Spinal cord (tissue), 10 donors: ENCODE results near the gene SLC25A24. TPM values are rescaled to one million over a fixed set of nuclear protein-coding genes. Genes with fewer than 3 reads are reported as not detected.

Experiments used
- DNase-seq, 6 donors: peaks; one replicate each; pipeline versions ENCODE4 v3.0.0 to v3.0.0-alpha.2; 2013 to 2015; ENCODE audit warnings: low spot score in 6 of 6, low read depth in 4 of 6
- H3K27ac ChIP-seq: one replicate; pipeline ENCODE4 v1.5.1; 2013; ENCODE audit warnings: low read depth, low read length, control low read depth
- H3K27me3 ChIP-seq: one replicate; pipeline ENCODE4 v1.6.1; 2013; ENCODE audit warnings: low read length; ENCODE audit not compliant: control insufficient read depth, insufficient read depth
- H3K36me3 ChIP-seq: one replicate; pipeline ENCODE4 v1.6.1; 2013; ENCODE audit warnings: low read length; ENCODE audit not compliant: control insufficient read depth, insufficient read depth
- H3K4me1 ChIP-seq: one replicate; pipeline ENCODE4 v1.6.1; 2013; ENCODE audit warnings: low read length; ENCODE audit not compliant: control insufficient read depth, insufficient read depth
- H3K4me3 ChIP-seq: one replicate; pipeline ENCODE4 v1.5.1; 2013; ENCODE audit warnings: low read depth, low read length, control low read depth
- H3K9me3 ChIP-seq: one replicate; pipeline ENCODE4 v1.6.1; 2013; ENCODE audit warnings: low read length; ENCODE audit not compliant: control insufficient read depth, insufficient read depth
- WGBS: methylation state at CpG from one replicate; pipeline ENCODE4 v1.1.5; 2013; ENCODE audit warnings: missing lambda C conversion rate; ENCODE audit not compliant: insufficient coverage; 5-methylcytosine and 5-hydroxymethylcytosine counted together
- polyA plus RNA-seq, 2 donors: library from polyadenylated mRNA; unstranded; fragments of 120-200 nt; gene quantifications; one replicate each; pipeline ENCODE4 v1.2.1, GENCODE V29; 2013; ENCODE audit not compliant: insufficient read length in 2 of 2
- total RNA-seq, 2 donors: library from RNA; depleted of rRNA in 1 of 2; stranded (reverse); fragments of 120-200 nt in 1 of 2; fragments of >200 nt in 1 of 2; gene quantifications; one replicate each; pipeline versions ENCODE4 v1.2.3 to v1.2.4, GENCODE V29; 2013 to 2014
- donor health status: healthy.

Gene SLC25A24
- total and polyA plus RNA-seq, 4 donors = 10.7 to 34.8 (median 20.7) TPM

DNA sequence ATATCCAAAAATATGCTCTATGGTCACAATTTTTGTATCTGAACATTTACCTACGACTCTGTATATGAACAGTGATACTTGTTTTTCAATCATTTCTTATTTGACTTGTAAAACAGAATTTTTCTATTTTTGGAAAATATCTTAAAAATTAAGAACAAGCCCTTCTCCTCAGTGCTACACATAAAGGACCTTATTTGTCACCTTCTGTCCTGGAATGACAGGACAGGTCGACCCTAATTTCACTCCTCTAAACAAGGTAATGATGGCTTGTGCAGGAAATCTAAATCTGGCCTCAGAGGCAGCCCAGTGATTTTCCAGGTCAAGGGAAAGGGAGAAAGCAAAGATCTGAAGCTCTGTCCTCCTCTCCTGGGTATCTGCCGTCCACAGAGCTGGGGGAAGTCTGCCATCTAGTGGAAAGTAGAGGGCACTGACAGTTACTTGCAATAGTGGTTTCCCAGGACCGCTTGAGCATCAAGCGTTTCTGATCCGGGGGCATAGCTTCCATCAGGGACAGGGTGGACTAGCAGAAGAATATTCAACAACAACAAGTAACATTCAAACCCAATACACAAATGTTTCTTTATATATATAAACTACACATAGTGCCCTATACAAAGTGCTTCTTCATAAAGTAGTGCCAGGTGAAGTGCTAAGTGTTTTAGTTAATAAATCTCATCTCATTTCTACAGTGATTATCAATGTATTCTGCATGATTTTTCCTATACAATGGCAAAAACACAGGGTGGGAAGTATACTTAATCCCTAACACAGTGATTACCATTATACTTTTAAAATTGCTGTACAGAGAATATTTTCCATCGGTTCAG is 74.6 kb downstream of the SLC25A24 start:
- Histone ChIP-seq H3K27me3 (no peaks in the 10 kb centered on the region), H3K4me3 (no peak overlapping the region), H3K4me1 (peaks cover 8% of the 10 kb centered on the region), H3K36me3 (no peaks in the 10 kb centered on the region), H3K9me3 (no peaks in the 10 kb centered on the region), H3K27ac (no peak overlapping the region)
- 7% methylated on average over 3 of the region's 7 CpGs for WGBS
- peak; percentile 67 to 96 (median 82) for DNase-seq

DNA sequence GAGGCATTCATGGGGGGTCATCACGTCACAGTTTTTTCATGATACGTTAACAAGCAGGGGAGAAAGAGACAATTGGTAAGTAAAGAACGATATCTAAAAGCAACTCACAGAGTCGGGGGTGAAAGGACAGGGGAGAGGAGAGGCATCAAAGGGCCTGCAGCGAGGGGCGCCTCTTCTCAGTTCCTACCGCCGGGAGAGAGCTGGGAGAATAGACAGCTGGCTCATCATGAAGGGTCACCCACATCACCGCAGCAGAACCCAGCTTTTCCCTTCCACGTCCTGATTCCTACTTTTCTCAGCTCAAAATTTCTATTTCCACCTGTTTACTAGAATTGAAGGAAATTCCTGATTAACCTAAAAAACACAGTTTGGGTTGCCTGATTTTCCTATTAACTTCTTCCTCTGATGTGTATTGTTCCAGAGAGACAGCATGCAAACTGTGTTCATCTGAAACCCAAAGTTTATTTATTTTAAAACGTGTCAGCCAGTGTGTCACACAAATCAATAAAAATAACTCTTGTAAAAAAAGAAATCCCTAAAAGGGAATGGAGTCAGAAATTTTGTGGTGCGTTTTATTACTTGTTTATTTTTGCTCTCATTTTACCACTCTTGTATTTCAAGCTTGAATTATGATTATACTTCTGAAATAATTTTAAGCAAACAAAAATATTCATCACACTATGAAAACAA is 75.4 kb downstream of the SLC25A24 start:
- Histone ChIP-seq H3K27me3 (no peaks in the 10 kb centered on the region), H3K36me3 (no peaks in the 10 kb centered on the region), H3K4me1 (peaks cover 8% of the 10 kb centered on the region), H3K27ac (no peak overlapping the region), H3K4me3 (no peak overlapping the region), H3K9me3 (no peaks in the 10 kb centered on the region)
- WGBS = 60% methylated on average over 8 of the region's 12 CpGs
- DNase-seq = no peak

DNA sequence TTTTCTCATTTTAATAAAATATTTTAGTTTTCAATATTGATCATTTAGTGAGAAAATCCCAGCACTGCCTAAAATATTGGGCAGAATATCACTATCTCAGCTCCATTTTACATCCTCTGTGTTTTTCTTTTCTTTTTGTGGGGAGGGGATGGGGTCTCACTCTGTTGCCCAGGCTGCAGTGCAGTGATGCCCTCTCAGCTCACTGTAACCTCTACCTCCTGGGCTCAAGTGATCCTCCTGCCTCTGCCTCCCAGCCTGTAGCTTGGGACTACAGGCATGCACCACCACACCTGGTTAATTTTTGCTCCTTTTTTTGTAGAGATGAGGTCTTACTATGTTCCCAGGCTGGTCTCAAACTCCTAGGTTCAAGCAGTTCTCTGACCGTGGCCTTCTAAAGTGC is 76.1 kb downstream of the SLC25A24 start:
- no peaks in the 10 kb centered on the region for H3K27me3 ChIP-seq
- H3K4me1 ChIP-seq = peaks cover 8% of the 10 kb centered on the region
- H3K9me3 ChIP-seq = no peaks in the 10 kb centered on the region
- 100% methylated on average over 1 of the region's 1 CpG for WGBS
- no peak overlapping the region for H3K27ac ChIP-seq
- no peak for DNase-seq
- no peaks in the 10 kb centered on the region for H3K36me3 ChIP-seq
- H3K4me3 ChIP-seq = no peak overlapping the region

DNA sequence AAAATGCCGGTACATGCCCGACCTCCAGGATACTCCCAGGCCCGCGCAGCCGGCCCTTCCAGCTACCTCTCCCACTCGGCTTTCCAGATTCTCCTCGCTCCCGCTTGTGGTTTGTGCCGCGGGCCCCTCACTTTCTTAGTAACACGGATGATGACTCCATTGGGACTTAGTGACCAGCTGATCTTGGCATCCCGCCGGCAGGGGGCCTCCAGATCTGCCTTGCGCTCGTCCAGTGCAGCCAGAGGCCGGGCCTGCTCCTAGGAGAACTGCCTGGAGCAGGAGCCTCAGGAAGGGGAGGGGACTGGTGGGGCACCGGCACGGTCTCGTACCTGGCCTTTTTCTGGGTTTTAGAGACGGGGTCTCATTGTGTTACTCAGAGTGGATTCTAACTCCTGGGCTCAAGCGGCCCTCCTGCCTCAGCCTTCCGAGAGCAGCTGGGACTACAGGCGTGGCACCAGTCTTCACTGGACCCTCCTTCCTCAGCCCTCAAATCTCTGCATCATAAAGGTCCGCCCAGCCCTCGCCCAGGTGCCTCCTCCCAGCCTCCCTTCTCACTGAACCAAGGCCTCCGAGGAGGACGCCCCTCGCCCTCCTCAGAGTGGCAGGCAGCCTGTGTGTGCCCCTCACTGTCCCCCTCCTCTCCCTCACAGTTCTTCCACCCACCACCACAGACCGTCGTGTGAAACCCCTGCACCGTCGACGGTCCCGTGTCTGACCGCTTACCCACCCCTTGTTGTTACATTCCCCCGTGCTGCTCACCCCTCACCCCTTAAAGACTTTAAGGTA is 78.6 kb downstream of the SLC25A24 start:
- no peak for DNase-seq
- Histone ChIP-seq H3K36me3 (no peaks in the 10 kb centered on the region), H3K4me3 (no peak overlapping the region), H3K27ac (no peak overlapping the region), H3K4me1 (peaks cover 8% of the 10 kb centered on the region), H3K27me3 (no peaks in the 10 kb centered on the region), H3K9me3 (no peaks in the 10 kb centered on the region)
- 54% methylated on average over 35 of the region's 36 CpGs for WGBS

DNA sequence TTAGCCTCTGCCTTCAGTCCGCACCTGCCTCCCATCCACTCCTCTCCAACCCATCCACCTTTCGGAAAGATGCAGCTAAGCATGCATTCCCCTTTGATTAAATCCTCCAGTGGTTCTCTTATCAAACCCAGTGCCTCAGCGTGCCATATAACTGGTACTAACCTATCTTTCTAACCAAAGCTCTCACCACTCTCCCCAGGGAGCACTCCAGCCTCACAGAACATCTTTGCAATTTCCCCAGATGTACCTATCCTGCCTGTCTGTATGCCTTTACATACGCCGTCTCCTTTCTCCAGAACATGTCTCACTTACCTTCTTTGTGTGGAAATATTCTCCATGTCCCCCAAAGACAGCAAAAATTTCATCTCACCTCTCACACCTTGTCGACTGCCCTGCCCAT is 80.0 kb downstream of the SLC25A24 start:
- 78% methylated on average over 6 of the region's 6 CpGs for WGBS
- no peak overlapping the region for H3K4me3 ChIP-seq
- DNase-seq = no peak
- H3K27me3 ChIP-seq = no peaks in the 10 kb centered on the region
- no peaks in the 10 kb centered on the region for H3K36me3 ChIP-seq
- no peaks in the 10 kb centered on the region for H3K9me3 ChIP-seq
- no peak overlapping the region for H3K27ac ChIP-seq
- peaks cover 8% of the 10 kb centered on the region for H3K4me1 ChIP-seq

DNA sequence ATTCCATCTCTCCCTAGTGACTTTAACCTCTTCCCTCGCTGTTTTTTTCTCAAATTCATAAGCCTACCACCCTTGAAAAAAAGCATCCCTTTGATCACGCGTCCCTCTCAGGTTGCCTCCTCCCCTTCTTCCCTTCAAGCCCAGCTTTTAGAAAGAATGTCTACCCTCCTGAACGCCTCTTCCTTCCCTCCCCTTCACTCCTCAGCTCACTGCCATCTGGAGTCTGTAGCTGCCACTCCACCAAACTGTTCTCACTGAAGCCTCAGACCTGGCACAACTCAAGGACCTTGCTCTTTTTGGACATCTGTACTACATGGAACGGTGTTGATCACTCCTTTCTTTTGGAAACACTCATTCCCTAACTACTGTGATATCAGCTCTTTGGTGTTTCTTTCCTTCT is 80.6 kb downstream of the SLC25A24 start:
- Histone ChIP-seq H3K36me3 (no peaks in the 10 kb centered on the region), H3K4me1 (peaks cover 8% of the 10 kb centered on the region), H3K27me3 (no peaks in the 10 kb centered on the region), H3K9me3 (no peaks in the 10 kb centered on the region), H3K27ac (no peak overlapping the region), H3K4me3 (no peak overlapping the region)
- WGBS = 59% methylated on average over 5 of the region's 5 CpGs
- no peak for DNase-seq

DNA sequence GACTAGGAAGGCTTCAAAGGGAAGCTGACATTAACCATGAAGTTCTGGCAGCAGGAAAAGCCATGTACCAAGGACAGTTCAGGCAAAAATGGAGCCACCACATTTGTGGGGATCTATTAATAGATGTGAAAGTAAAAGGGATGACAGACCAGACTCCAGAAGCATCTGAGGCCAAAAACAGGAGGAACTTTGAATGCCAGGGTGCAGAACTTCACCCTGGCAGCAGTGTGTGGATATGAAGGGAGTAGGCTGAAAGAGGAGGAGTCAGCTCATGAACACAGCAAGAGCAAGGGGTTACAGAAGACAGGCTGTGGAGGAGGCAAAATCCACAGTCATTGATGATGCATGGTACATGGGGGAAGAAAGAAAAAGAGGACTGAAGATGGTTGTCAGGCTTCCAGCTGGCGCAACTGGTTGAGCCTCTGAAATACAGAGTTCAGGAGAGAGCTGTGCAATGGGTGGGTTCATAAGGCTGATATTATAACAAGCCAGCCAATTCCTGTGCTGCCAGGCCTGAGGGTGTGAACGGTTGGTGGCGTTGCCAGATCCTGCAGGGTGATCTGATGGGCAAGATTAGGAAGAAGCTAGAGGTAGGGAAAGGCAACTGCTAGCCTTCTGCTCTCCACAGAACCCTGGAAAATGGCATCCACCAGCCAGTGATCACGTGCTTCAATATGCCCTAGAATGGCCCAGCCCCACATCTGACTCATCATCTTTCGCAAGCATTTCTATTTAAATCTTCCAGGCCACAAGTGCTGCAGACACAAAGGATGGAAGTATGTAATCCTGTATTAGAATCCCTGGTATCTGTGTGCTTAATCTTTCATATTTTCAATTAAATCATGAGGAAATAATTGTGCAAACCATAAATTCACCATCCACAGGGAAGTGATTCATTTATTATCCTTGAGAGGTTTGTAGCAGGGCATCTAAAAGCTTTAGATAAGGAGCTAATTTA is 81.9 kb downstream of the SLC25A24 start:
- Histone ChIP-seq H3K9me3 (no peaks in the 10 kb centered on the region), H3K27me3 (no peaks in the 10 kb centered on the region), H3K4me1 (peaks cover 8% of the 10 kb centered on the region), H3K27ac (no peak overlapping the region), H3K36me3 (no peaks in the 10 kb centered on the region), H3K4me3 (no peak overlapping the region)
- DNase-seq = no peak
- WGBS = 90% methylated on average over 4 of the region's 5 CpGs

DNA sequence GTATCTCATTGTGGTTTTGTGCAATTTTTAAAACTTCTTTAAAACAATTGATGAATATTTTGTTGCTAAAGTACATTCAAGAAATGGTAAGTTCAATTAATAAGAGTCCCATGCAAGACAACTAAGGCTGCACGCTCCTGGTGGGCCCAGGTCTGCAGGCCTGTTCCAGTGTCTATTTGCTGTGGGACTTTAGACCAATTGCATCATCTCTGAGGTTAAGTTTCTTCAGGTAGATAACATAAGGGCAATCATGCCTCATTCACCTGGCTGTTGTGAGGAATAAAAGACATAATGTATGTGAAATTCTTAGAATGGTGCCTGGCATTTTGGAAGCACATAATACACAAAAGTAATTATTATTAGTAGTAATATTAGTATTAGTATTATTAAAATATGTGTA is 82.9 kb downstream of the SLC25A24 start:
- Histone ChIP-seq H3K36me3 (no peaks in the 10 kb centered on the region), H3K4me1 (peaks cover 8% of the 10 kb centered on the region), H3K9me3 (no peaks in the 10 kb centered on the region), H3K4me3 (no peak overlapping the region), H3K27ac (no peak overlapping the region), H3K27me3 (no peaks in the 10 kb centered on the region)
- DNase-seq = no peak
- WGBS = no CpG with 5 or more reads among the region's 1 CpG
